Left lung (tissue), 10 donors: Measurements from ENCODE around the gene HSPA1B. TPM values are rescaled to one million over a fixed set of nuclear protein-coding genes. Genes with fewer than 3 reads are reported as not detected.

Experiments
- ATAC-seq: fragments of 200-7000 bp; cut with Tn5 transposase; one replicate; pipeline ENCODE4 v1.9.1; 2020; ENCODE audit warnings: moderate library complexity
- DNase-seq, 4 donors: peaks; one replicate each; pipeline ENCODE4 v3.0.0-alpha.2; 2013 to 2020
- H3K27ac ChIP-seq, 2 donors: fragments of 200-600 bp; sonication (generic) in 1 of 2; one replicate each; pipeline versions ENCODE4 v1.5.0 to v1.8.0; 2020 to 2021
- H3K27me3 ChIP-seq, 2 donors: fragments of 200-600 bp; sonication (generic) in 1 of 2; one replicate each; pipeline versions ENCODE4 v1.5.0 to v1.8.0; 2020 to 2021
- H3K36me3 ChIP-seq, 2 donors: fragments of 200-600 bp; sonication (generic) in 1 of 2; one replicate each; pipeline versions ENCODE4 v1.5.0 to v1.8.0; 2020 to 2021
- H3K4me1 ChIP-seq, 2 donors: fragments of 200-600 bp; one replicate each; pipeline ENCODE4 v1.8.0; 2021
- H3K4me3 ChIP-seq, 2 donors: fragments of 200-600 bp; sonication (generic) in 1 of 2; one replicate each; pipeline versions ENCODE4 v1.5.0 to v1.8.0; 2020 to 2021; ENCODE audit warnings: mild to moderate bottlenecking in 1 of 2
- H3K9me3 ChIP-seq, 2 donors: fragments of 200-600 bp; sonication (generic) in 1 of 2; one replicate each; pipeline versions ENCODE4 v1.5.0 to v1.8.0; 2020 to 2021
- CTCF ChIP-seq, 2 donors: fragments of 200-600 bp; sonication (generic) in 1 of 2; IDR thresholded peaks; one replicate each; pipeline versions ENCODE4 v1.5.0 to v1.8.0; 2021; ENCODE audit warnings: antibody characterized with exemption in 2 of 2
- intact Hi-C, 2 donors: fragments of 100-400 bp; cut with DNase I; formaldehyde crosslinking; loops; one replicate each; pipeline versions ENCODE4 v1.11.2 to v1.14.2; 2022
- polyA plus RNA-seq, 6 donors: library from polyadenylated mRNA; unstranded; fragments of 120-200 nt; gene quantifications; one replicate each; pipeline ENCODE4 v1.2.1, GENCODE V29; 2013; ENCODE audit not compliant: insufficient read length in 6 of 6
- total RNA-seq, 2 donors: library from RNA; stranded (reverse); fragmentation: NEBNext Ultra II Directional; extraction: Animal tissue kit (Norgen Biotek cat#: 25700); gene quantifications; one replicate each; pipeline ENCODE4 v1.2.1, GENCODE V29; 2021
- donor health status: DM: no; HTN: yes; CAD: no.
- donor health status: DM: no; HTN: no; CAD: no.

HSPA1B gene
- total and polyA plus RNA-seq, 8 donors = 66.6 to 180 (median 97.0) TPM

- peak overlapping the region; percentile 93 to 96 for H3K27ac ChIP-seq
Measured at GRCh38 chr6:31794294-31794865, 33.2 kb upstream of the HSPA1B start.

GRCh38 chr6:31794866-31795615 is 32.5 kb upstream of the HSPA1B start:
- no peaks in the 10 kb centered on the region for H3K9me3 ChIP-seq
- peak overlapping the region; percentile 93 to 96 for H3K27ac ChIP-seq
- H3K4me3 ChIP-seq = peak overlapping the region; percentile 90 to 97
- DNase-seq = peak in 3 of 4 donors; percentile 19 to 74 (median 53)
- H3K27me3 ChIP-seq = no peaks in the 10 kb centered on the region
- intact Hi-C loops = no loop called here
- ATAC-seq = peak; percentile 16
- peaks cover 15 to 45% of the 10 kb centered on the region in 2 donors for H3K4me1 ChIP-seq
- peaks cover 0 to 36% of the 10 kb centered on the region in 2 donors for H3K36me3 ChIP-seq
- no peak for TF ChIP-seq CTCF (IDR thresholded peaks at IDR 0.05)

More at GRCh38 chr6:31794294-31794865, 33.2 kb upstream of the HSPA1B start:
- Histone ChIP-seq H3K27me3 (no peaks in the 10 kb centered on the region), H3K9me3 (no peaks in the 10 kb centered on the region), H3K4me1 (peaks cover 15 to 45% of the 10 kb centered on the region in 2 donors), H3K36me3 (peaks cover 0 to 42% of the 10 kb centered on the region in 2 donors), H3K4me3 (peak overlapping the region; percentile 90 to 97)
- no peak for TF ChIP-seq CTCF (IDR thresholded peaks at IDR 0.05)
- ATAC-seq (no peak), DNase-seq (no peak)
- intact Hi-C loops = no loop called here

GRCh38 chr6:31795616-31796298 is 31.8 kb upstream of the HSPA1B start, which contains the start of gene VARS1:
Gene VARS1 (minus strand): TSS chr6:31795752. CDS start chr6:31795217, 535 bp downstream.
- H3K4me1 ChIP-seq = peaks cover 15 to 45% of the 10 kb centered on the region in 2 donors
- intact Hi-C loops = no loop called here
- H3K4me3 ChIP-seq = peak within 1 kb of the TSS; percentile 90 to 97
- H3K27ac ChIP-seq = peak within 1 kb of the TSS; percentile 93 to 96
- ATAC-seq (peak; percentile 98), DNase-seq (peak; percentile 92 to 100 (median 94))
- TF ChIP-seq CTCF (IDR thresholded peaks at IDR 0.05) = peak; percentile 89 to 93
- H3K36me3 ChIP-seq = peaks cover 0 to 28% of the 10 kb centered on the region in 2 donors
- no peaks in the 10 kb centered on the region for H3K9me3 ChIP-seq
- no peaks in the 10 kb centered on the region for H3K27me3 ChIP-seq

DNA sequence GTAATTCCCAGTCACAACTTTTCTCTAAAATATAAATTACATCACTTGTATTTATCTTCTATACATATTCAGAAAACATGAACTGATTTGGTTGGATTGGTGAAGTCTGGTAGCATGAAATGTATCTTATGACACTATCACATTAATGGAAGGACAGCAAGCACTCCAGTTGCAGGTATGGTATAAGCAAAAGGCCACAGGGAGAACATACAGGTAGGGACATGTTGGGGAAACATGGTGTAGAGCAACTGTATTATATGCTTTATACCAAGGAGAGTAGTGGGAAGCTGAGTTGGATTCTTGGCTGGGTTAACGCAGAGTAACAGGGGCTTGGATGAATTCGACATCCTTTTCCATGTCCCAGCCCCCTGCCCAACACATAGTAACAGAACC is 30.5 kb upstream of the HSPA1B start:
- TF ChIP-seq CTCF (IDR thresholded peaks at IDR 0.05) = no peak
- intact Hi-C loops = no loop called here
- no peak for DNase-seq
- Histone ChIP-seq H3K27ac (peak overlapping the region; percentile 7 to 96), H3K27me3 (no peaks in the 10 kb centered on the region), H3K36me3 (peaks cover 0 to 26% of the 10 kb centered on the region in 2 donors), H3K4me3 (no peak overlapping the region), H3K9me3 (no peaks in the 10 kb centered on the region), H3K4me1 (peaks cover 15 to 45% of the 10 kb centered on the region in 2 donors)
- no peak for ATAC-seq

GRCh38 chr6:31797588-31797987 is 29.9 kb upstream of the HSPA1B start:
- no peak for TF ChIP-seq CTCF (IDR thresholded peaks at IDR 0.05)
- no peak for ATAC-seq
- H3K27me3 ChIP-seq = no peaks in the 10 kb centered on the region

More at GRCh38 chr6:31797588-31797987, 29.9 kb upstream of the HSPA1B start:
- H3K36me3 ChIP-seq = peaks cover 0 to 26% of the 10 kb centered on the region in 2 donors
- intact Hi-C loops = no loop called here
- H3K27ac ChIP-seq = peak overlapping the region in 1 of 2 donors; percentile 96
- peaks cover 15 to 45% of the 10 kb centered on the region in 2 donors for H3K4me1 ChIP-seq
- no peaks in the 10 kb centered on the region for H3K9me3 ChIP-seq
- DNase-seq = peak in 1 of 4 donors; percentile 8
- H3K4me3 ChIP-seq = no peak overlapping the region
